A549 (cell line): ENCODE results near the gene PIR. TPM values are rescaled to one million over a fixed set of nuclear protein-coding genes. Genes with fewer than 3 reads are reported as not detected.

Experiments
- ATAC-seq, 2 experiments: fragments of 200-7000 bp in 1 of 2; fragments of >200 bp in 1 of 2; cut with Nextera tagmentation in 1 of 2; cut with Tn5 transposase in 1 of 2; 3 replicates each; pipeline versions ENCODE4 v1.8.0 to v1.9.1; 2018 to 2020; ENCODE audit warnings: mild to moderate bottlenecking in 1 of 2, moderate library complexity in 1 of 2
- CTCF ChIA-PET: fragments of 300-600 bp; sonication (Branson Sonifier 250); formaldehyde crosslinking; extraction: SDS; loops from one replicate; lab custom pipeline; 2021; ENCODE audit warnings: antibody characterized with exemption, inconsistent platforms; lab: Yijun Ruan, JAX
- POLR2A ChIA-PET: fragments of 350-600 bp; formaldehyde crosslinking; extraction: SDS; loops from one replicate; lab custom pipeline; 2021; ENCODE audit warnings: antibody characterized with exemption, inconsistent platforms; lab: Yijun Ruan, JAX
- DNase-seq, 2 experiments: peaks; one replicate each; pipeline versions ENCODE4 v3.0.0 to v3.0.0-alpha.2; 2011 to 2016; ENCODE audit warnings: low read depth in 1 of 2, low spot score in 1 of 2
- FAIRE-seq: peaks from 2 replicates; lab custom pipeline; 2011; peaks lifted over from hg19 to GRCh38; lab: Jason Lieb, UNC
- H3K27ac ChIP-seq, 2 experiments: fragments of >200 bp; sonication (Bioruptor Twin); formaldehyde crosslinking; 3 replicates each; pipeline ENCODE4 v1.5.1; 2016 to 2017
- H3K4me1 ChIP-seq: fragments of >200 bp; sonication (Bioruptor Twin); formaldehyde crosslinking; 3 replicates; pipeline ENCODE4 v1.6.1; 2016
- H3K4me2 ChIP-seq: fragments of >200 bp; sonication (Bioruptor Twin); formaldehyde crosslinking; 3 replicates; pipeline ENCODE4 v1.6.1; 2016
- H3K4me3 ChIP-seq: fragments of >200 bp; sonication (Bioruptor Twin); formaldehyde crosslinking; 3 replicates; pipeline ENCODE4 v1.5.1; 2016
- H3K9me3 ChIP-seq: fragments of >200 bp; sonication (Bioruptor Twin); formaldehyde crosslinking; 3 replicates; pipeline ENCODE4 v1.6.1; 2016
- CEBPB ChIP-seq, 2 experiments: fragments of >200 bp in 1 of 2; sonication (Bioruptor Twin) in 1 of 2; formaldehyde crosslinking in 1 of 2; IDR thresholded peaks; 2 replicates each; pipeline ENCODE4 v1.6.1; 2012 to 2016
- EHMT2 ChIP-seq: fragments of 200-600 bp; sonication (generic); IDR thresholded peaks from 2 replicates; pipeline ENCODE4 v1.6.1; 2016; ENCODE audit warnings: antibody characterized with exemption, low read depth, mild to moderate bottlenecking, moderate library complexity
- JUNB ChIP-seq: fragments of >200 bp; sonication (Bioruptor Twin); formaldehyde crosslinking; IDR thresholded peaks from 2 replicates; pipeline ENCODE4 v1.6.1; 2016
- KDM5A ChIP-seq: fragments of 200-600 bp; sonication (generic); IDR thresholded peaks from 2 replicates; pipeline ENCODE4 v1.6.1; 2016; ENCODE audit warnings: antibody characterized with exemption, mild to moderate bottlenecking
- MAZ ChIP-seq: fragments of 150-350 bp; IDR thresholded peaks from 2 replicates; pipeline ENCODE4 v1.6.1; 2014; ENCODE audit warnings: antibody characterized with exemption, low read depth, low read length, borderline replicate concordance
- POLR2AphosphoS2 ChIP-seq: conservative IDR thresholded peaks from 2 replicates; pipeline ENCODE4 v1.6.1; 2012; ENCODE audit warnings: low read length, improper control_type of control experiment, inconsistent platforms
- RAD21 ChIP-seq, 2 experiments: fragments of >200 bp in 1 of 2; sonication (Bioruptor Twin) in 1 of 2; formaldehyde crosslinking in 1 of 2; IDR thresholded peaks in 1 of 2; conservative IDR thresholded peaks in 1 of 2; 2 replicates in 1 of 2; 3 replicates in 1 of 2; pipeline ENCODE4 v1.6.1; 2012 to 2018; ENCODE audit warnings: inconsistent platforms in 1 of 2
- RARB ChIP-seq: fragments of 250-450 bp; sonication (Bioruptor Pico); IDR thresholded peaks from 2 replicates; pipeline ENCODE4 v1.8.0; 2021; ENCODE audit warnings: mild to moderate bottlenecking, moderate library complexity
- RCOR1 ChIP-seq: fragments of 150-350 bp; IDR thresholded peaks from 2 replicates; pipeline ENCODE4 v1.6.1; 2014; ENCODE audit warnings: antibody characterized with exemption, low read length, low read depth
- RNF2 ChIP-seq: fragments of 200-600 bp; sonication (generic); IDR thresholded peaks from 2 replicates; pipeline ENCODE4 v1.6.1; 2016; ENCODE audit warnings: low read depth, mild to moderate bottlenecking, antibody characterized with exemption, moderate library complexity, borderline replicate concordance
- SMC3 ChIP-seq: fragments of >200 bp; sonication (Bioruptor Twin); formaldehyde crosslinking; IDR thresholded peaks from 3 replicates; pipeline ENCODE4 v1.6.1; 2018; ENCODE audit warnings: inconsistent platforms
- SREBF2 ChIP-seq: fragments of 450-650 bp; IDR thresholded peaks from 2 replicates; pipeline ENCODE4 v1.6.1; 2014; ENCODE audit warnings: mild to moderate bottlenecking, moderate library complexity
- ZC3H11A ChIP-seq: fragments of 450-650 bp; IDR thresholded peaks from 2 replicates; pipeline ENCODE4 v1.6.1; 2014; ENCODE audit warnings: antibody characterized with exemption, mild to moderate bottlenecking
- ZNF302 ChIP-seq: fragments of 250-450 bp; sonication (Bioruptor Pico); IDR thresholded peaks from 2 replicates; pipeline ENCODE4 v1.9.0; 2021; ENCODE audit warnings: inconsistent platforms, mild to moderate bottlenecking, moderate library complexity
- WGBS: methylation state at CpG from one replicate; pipeline ENCODE4 v1.1.6; 2017; ENCODE audit errors: missing lambda C conversion rate; 5-methylcytosine and 5-hydroxymethylcytosine counted together
- polyA plus RNA-seq, 4 experiments: library from polyadenylated mRNA; depleted of rRNA in 3 of 4; stranded (reverse); fragments of >200 nt; fragmentation: RNase III in 1 of 4; extraction: RNeasy Plus Mini Kit Qiagen cat#74134 plus additional on column Dnase treatment in 1 of 4; gene quantifications; 2 replicates in 3 of 4; 3 replicates in 1 of 4; pipeline ENCODE4 v1.2.3, GENCODE V29; 2011 to 2017
- TF ChIP-seq, protein P1 (sequence below): fragments of >200 bp; sonication (Bioruptor Twin); formaldehyde crosslinking; IDR thresholded peaks from 3 replicates; pipeline ENCODE4 v1.6.1; 2016
- TF ChIP-seq, protein P2 (sequence below): IDR thresholded peaks from 2 replicates; pipeline ENCODE4 v1.6.1; 2012; ENCODE audit warnings: low read depth, borderline replicate concordance
- TF ChIP-seq, protein P3 (sequence below): fragments of 200-600 bp; sonication (generic); IDR thresholded peaks from 2 replicates; pipeline ENCODE4 v1.6.1; 2016; ENCODE audit warnings: antibody characterized with exemption, mild to moderate bottlenecking, moderate library complexity
- TF ChIP-seq, protein P4 (sequence below): fragments of >200 bp; sonication (Bioruptor Twin); formaldehyde crosslinking; IDR thresholded peaks from 2 replicates; pipeline ENCODE4 v1.6.1; 2016
- TF ChIP-seq, protein P5 (sequence below): fragments of 250-450 bp; sonication (Bioruptor Pico); IDR thresholded peaks from 2 replicates; pipeline ENCODE4 v1.5.0; 2020; ENCODE audit warnings: low read depth, mild to moderate bottlenecking, moderate library complexity

The PIR gene
- polyA plus RNA-seq, 2 of the 4 experiments (the other 2 are of a cell fraction) = 62.7 to 120 TPM

DNA sequence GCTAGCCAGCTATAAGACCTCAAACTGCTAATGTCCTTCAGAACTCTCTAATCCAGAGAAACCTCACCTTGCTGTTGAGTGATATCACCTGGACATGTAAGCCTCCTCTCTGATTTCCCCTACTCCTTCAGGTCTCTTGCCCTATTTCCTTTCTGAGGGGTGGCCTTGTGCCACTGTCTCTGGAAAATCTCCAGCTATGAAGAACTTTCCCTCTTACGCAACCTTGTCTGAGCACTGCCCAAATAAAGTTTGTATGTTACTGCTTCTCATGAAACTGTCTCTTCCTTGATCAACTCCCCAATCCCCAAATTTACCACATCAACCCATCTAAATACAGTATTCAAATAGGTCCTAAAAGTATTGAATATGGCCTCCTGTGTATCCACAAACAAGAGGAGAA lies 55.4 kb downstream of the PIR start:
- POLR2A ChIA-PET = no interaction called here

DNA sequence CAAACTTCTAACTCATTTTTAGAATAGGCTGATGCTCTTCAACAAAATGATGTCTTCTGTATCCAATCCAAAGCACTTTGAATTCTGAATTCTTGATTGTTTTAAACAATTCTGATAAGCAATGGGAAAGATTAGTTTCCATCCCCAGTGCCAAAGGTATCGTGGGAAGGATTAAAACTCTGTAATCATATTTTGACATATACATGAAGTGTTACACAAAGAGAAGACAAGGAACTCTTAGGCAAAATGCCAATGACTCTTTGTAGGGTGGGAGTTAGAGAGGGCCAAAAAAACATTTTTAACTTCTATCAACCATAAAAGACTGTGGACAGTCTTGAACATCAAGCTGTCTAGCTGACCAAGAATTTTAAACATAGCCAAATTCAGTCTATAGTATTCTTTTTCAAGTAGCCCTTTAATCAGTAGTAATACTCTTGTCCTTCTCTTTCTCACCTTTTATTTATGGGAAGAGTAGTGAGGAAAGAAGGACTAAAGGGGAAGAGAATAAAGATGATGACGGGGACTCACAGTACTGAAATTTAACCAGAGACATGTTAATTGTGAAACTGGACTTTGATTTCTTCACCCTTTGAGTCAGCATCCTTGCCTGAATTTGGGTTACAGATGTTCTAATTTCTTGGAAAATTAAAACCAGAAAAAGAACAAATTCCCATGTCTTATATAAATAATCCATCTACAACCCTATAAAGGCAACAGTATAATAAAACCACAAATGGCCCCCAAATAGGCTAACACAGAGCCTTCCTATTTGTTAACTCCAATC lies 57.1 kb downstream of the PIR start:
- Histone ChIP-seq H3K4me2 (no peak overlapping the region), H3K9me3 (no peaks in the 10 kb centered on the region), H3K4me1 (no peaks in the 10 kb centered on the region), H3K4me3 (no peak overlapping the region), H3K27ac (no peak overlapping the region)
- CTCF ChIA-PET = no interaction called here
- FAIRE-seq = peak; percentile 54
- POLR2A ChIA-PET = no interaction called here
- no peak for ATAC-seq
- TF ChIP-seq RNF2 (no peak), ZNF302 (no peak), KDM5A (no peak), RAD21 (conservative IDR thresholded peaks at IDR 0.05 in 1 of 2, IDR thresholded peaks at IDR 0.05 in 1 of 2) (no peak), SREBF2 (no peak), ZC3H11A (no peak), RARB (CRISPR knock-in tag) (no peak), SMC3 (no peak), RCOR1 (no peak), MAZ (no peak)
- TF ChIP-seq, protein P1, sequence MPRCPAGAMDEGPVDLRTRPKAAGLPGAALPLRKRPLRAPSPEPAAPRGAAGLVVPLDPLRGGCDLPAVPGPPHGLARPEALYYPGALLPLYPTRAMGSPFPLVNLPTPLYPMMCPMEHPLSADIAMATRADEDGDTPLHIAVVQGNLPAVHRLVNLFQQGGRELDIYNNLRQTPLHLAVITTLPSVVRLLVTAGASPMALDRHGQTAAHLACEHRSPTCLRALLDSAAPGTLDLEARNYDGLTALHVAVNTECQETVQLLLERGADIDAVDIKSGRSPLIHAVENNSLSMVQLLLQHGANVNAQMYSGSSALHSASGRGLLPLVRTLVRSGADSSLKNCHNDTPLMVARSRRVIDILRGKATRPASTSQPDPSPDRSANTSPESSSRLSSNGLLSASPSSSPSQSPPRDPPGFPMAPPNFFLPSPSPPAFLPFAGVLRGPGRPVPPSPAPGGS = no peak
- TF ChIP-seq, protein P2, sequence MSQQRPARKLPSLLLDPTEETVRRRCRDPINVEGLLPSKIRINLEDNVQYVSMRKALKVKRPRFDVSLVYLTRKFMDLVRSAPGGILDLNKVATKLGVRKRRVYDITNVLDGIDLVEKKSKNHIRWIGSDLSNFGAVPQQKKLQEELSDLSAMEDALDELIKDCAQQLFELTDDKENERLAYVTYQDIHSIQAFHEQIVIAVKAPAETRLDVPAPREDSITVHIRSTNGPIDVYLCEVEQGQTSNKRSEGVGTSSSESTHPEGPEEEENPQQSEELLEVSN = no peak
- TF ChIP-seq, protein P3, sequence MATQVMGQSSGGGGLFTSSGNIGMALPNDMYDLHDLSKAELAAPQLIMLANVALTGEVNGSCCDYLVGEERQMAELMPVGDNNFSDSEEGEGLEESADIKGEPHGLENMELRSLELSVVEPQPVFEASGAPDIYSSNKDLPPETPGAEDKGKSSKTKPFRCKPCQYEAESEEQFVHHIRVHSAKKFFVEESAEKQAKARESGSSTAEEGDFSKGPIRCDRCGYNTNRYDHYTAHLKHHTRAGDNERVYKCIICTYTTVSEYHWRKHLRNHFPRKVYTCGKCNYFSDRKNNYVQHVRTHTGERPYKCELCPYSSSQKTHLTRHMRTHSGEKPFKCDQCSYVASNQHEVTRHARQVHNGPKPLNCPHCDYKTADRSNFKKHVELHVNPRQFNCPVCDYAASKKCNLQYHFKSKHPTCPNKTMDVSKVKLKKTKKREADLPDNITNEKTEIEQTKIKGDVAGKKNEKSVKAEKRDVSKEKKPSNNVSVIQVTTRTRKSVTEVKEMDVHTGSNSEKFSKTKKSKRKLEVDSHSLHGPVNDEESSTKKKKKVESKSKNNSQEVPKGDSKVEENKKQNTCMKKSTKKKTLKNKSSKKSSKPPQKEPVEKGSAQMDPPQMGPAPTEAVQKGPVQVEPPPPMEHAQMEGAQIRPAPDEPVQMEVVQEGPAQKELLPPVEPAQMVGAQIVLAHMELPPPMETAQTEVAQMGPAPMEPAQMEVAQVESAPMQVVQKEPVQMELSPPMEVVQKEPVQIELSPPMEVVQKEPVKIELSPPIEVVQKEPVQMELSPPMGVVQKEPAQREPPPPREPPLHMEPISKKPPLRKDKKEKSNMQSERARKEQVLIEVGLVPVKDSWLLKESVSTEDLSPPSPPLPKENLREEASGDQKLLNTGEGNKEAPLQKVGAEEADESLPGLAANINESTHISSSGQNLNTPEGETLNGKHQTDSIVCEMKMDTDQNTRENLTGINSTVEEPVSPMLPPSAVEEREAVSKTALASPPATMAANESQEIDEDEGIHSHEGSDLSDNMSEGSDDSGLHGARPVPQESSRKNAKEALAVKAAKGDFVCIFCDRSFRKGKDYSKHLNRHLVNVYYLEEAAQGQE = no peak
- WGBS = 93% methylated on average over 2 of the region's 2 CpGs
- no peak for DNase-seq

More for the DNA sequence above, 55.4 kb downstream of the PIR start:
- CTCF ChIA-PET = interaction anchor here (0.7 to 1.3 kb wide), 2 partner anchors 23 to 56 kb away, joined by 3 read pairs; partner anchors contain the start of gene PIR
- FAIRE-seq (no peak), DNase-seq (no peak), ATAC-seq (no peak)
- no peak overlapping the region for H3K27ac ChIP-seq
- WGBS = 95% methylated on average over 1 of the region's 1 CpG
- no peak overlapping the region for H3K4me2 ChIP-seq
- H3K4me3 ChIP-seq = no peak overlapping the region
- TF ChIP-seq, protein P4, sequence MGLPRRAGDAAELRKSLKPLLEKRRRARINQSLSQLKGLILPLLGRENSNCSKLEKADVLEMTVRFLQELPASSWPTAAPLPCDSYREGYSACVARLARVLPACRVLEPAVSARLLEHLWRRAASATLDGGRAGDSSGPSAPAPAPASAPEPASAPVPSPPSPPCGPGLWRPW = no peak
- TF ChIP-seq JUNB (no peak), POLR2AphosphoS2 (no peak), EHMT2 (no peak), CEBPB (IDR thresholded peaks at IDR 0.05) (peak; percentile 34 to 46; a peak in 2 of 4 replicates)
- TF ChIP-seq, protein P1 = no peak
- TF ChIP-seq, protein P5, sequence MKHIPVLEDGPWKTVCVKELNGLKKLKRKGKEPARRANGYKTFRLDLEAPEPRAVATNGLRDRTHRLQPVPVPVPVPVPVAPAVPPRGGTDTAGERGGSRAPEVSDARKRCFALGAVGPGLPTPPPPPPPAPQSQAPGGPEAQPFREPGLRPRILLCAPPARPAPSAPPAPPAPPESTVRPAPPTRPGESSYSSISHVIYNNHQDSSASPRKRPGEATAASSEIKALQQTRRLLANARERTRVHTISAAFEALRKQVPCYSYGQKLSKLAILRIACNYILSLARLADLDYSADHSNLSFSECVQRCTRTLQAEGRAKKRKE (CRISPR knock-in tag) = no peak
- TF ChIP-seq, all 56 proteins: peak for 1
- Histone ChIP-seq H3K9me3 (no peaks in the 10 kb centered on the region), H3K4me1 (no peaks in the 10 kb centered on the region)
